Ovary (tissue), 9 donors: ENCODE data around the gene C1QTNF6. TPM values are rescaled to one million over a fixed set of nuclear protein-coding genes. Genes with fewer than 3 reads are reported as not detected.

Experiments
- DNase-seq, 5 donors: peaks; one replicate each; pipeline ENCODE4 v3.0.0-alpha.2; 2019 to 2020
- H3K27ac ChIP-seq, 2 donors: fragments of 200-600 bp; one replicate each; pipeline versions ENCODE4 v1.5.1 to v1.8.0; 2019 to 2022
- H3K27me3 ChIP-seq: fragments of 200-600 bp; one replicate; pipeline ENCODE4 v1.8.0; 2022
- H3K36me3 ChIP-seq: fragments of 200-600 bp; sonication (generic); one replicate; pipeline ENCODE4 v1.5.1; 2019
- H3K4me1 ChIP-seq: one replicate; pipeline ENCODE4 v1.8.1; 2013; ENCODE audit warnings: mild to moderate bottlenecking, moderate library complexity; ENCODE audit not compliant: insufficient read depth
- H3K4me3 ChIP-seq: fragments of 200-600 bp; sonication (generic); one replicate; pipeline ENCODE4 v1.5.1; 2017
- H3K9me3 ChIP-seq, 2 donors: fragments of 200-600 bp in 1 of 2; sonication (generic) in 1 of 2; one replicate each; pipeline versions ENCODE4 v1.5.1 to v1.8.1; 2013 to 2019; ENCODE audit warnings: mild to moderate bottlenecking in 1 of 2, moderate library complexity in 1 of 2
- CTCF ChIP-seq, 3 donors: fragments of 450-650 bp in 2 of 3; fragments of 200-600 bp in 1 of 3; IDR thresholded peaks; one replicate each; pipeline versions ENCODE4 v1.5.1 to v1.8.0; 2016 to 2022; ENCODE audit warnings: antibody characterized with exemption in 3 of 3, mild to moderate bottlenecking in 1 of 3
- EP300 ChIP-seq: sonication (generic); formaldehyde crosslinking; IDR thresholded peaks from one replicate; pipeline ENCODE4 v1.6.1; 2017; ENCODE audit warnings: antibody characterized with exemption
- POLR2A ChIP-seq: fragments of 450-650 bp; IDR thresholded peaks from one replicate; pipeline ENCODE4 v1.6.1; 2017; ENCODE audit warnings: antibody characterized with exemption, mild to moderate bottlenecking, moderate library complexity
- WGBS, 3 donors: extraction: QIAGEN DNeasy Blood & Tissue Kit in 1 of 3; methylation state at CpG; one replicate each; pipeline versions ENCODE4 v1.1.5 to v1.1.7; 2013 to 2017; 5-methylcytosine and 5-hydroxymethylcytosine counted together
- intact Hi-C, 4 donors: fragments of 100-400 bp; cut with DNase I; formaldehyde crosslinking; loops; one replicate each; pipeline versions ENCODE4 v1.11.0 to v1.15.1; 2022 to 2023
- polyA plus RNA-seq, 2 donors: library from polyadenylated mRNA; stranded (reverse); fragments of 200-250 nt in 1 of 2; fragments of 350-450 nt in 1 of 2; fragmentation: Illumina TruSeq in 1 of 2; extraction: RNeasy Lipid Tissue Mini Kit (QIAGEN cat#74804) in 1 of 2; gene quantifications; one replicate each; pipeline ENCODE4 v1.2.3, GENCODE V29; 2013 to 2014
- total RNA-seq, 7 donors: library from RNA; depleted of rRNA in 2 of 7; stranded (reverse); fragments of >200 nt in 2 of 7; fragmentation: NEBNext Ultra II Directional in 3 of 7; extraction: Animal tissue kit (Norgen Biotek cat#: 25700) in 3 of 7; gene quantifications; one replicate each; pipeline versions ENCODE4 v1.1.0 to v1.2.4, GENCODE V29; 2016 to 2023
- donor health status: DM: no; HTN: no; CAD: no; lungs with moderate emphysema.
- donor health status: DM: no; HTN: no; CAD: no.
- donor health status: Bipolar disorder and iron deficiency.
- donor health status: DM: yes; HTN: yes; CAD: no.
- donor health status: DM: no; HTN: no; CAD: no.
- donor health status: DM: yes; HTN: yes; CAD: no.

The C1QTNF6 gene
- total and polyA plus RNA-seq, 9 donors: 4.0 to 8.5 (median 6.4) TPM

DNA sequence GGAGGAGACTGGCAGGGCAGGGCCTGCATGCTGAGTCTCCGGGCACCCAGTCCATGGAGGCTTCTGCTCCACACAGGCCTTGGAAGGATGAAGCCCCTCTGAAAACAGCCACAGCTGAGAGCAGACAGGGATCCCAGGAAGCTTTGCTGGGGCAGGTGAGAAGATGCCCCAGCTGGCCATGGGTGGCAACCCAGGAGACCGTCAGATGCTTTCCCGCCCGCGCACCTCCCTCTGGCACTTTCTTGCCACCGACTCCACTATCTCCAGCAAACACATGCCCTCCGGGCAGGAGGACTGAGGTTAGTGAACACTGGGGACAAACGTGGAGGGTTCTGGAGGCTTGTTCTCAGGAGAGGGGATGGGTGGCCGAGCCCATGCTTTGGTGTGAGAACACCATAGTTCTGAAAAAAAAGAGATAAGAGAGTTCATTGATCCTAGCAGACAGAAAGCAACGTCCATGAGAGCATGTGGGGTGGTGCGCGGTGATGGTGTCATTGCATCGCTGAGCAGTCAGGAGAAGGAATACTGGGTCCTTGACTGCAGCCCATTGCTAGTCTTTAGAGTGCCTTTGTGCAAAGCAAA, 2.3 kb downstream of the C1QTNF6 start:
- Histone ChIP-seq H3K27ac (no peak overlapping the region), H3K36me3 (no peaks in the 10 kb centered on the region), H3K4me1 (peaks cover 11% of the 10 kb centered on the region), H3K4me3 (no peak overlapping the region), H3K27me3 (no peaks in the 10 kb centered on the region), H3K9me3 (no peaks in the 10 kb centered on the region)
- intact Hi-C loops: no loop called here
- peak in 1 of 5 donors; percentile 29 for DNase-seq
- 77 to 87% (median 80%) methylated on average over 13 of the region's 13 CpGs for WGBS, 3 donors
- TF ChIP-seq EP300 (no peak), CTCF (IDR thresholded peaks at IDR 0.05) (no peak), POLR2A (no peak)

GRCh38 chr22:37184816-37185541, 3.1 kb downstream of the C1QTNF6 start:
- Histone ChIP-seq H3K27me3 (no peaks in the 10 kb centered on the region), H3K4me1 (peaks cover 11% of the 10 kb centered on the region), H3K27ac (no peak overlapping the region), H3K4me3 (no peak overlapping the region), H3K36me3 (no peaks in the 10 kb centered on the region), H3K9me3 (no peaks in the 10 kb centered on the region)
- intact Hi-C loops: no loop called here
- TF ChIP-seq POLR2A (no peak), EP300 (no peak), CTCF (IDR thresholded peaks at IDR 0.05) (no peak)
- WGBS, 3 donors: 88 to 92% (median 89%) methylated on average over 18 of the region's 18 CpGs
- DNase-seq: peak in 2 of 5 donors; percentile 17 to 28

DNA sequence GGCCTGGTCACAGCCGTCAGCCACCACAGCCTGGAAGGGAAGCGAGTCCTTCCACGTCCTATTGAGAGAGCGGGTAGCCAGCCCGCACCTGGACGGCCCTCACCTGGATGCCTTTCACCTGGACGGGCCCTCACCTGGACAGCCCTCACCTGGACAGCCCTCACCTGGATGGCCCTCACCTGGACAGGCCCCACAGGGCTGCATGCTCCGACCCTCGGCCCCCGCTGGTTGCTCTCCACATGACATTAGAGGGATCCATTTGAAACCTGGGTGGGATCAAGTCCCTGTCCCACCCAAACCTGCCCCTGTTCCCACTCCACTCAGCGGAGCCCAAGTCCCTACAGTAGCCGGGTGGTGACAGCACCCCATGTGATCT, 3.7 kb downstream of the C1QTNF6 start:
- Histone ChIP-seq H3K9me3 (no peaks in the 10 kb centered on the region), H3K36me3 (no peaks in the 10 kb centered on the region), H3K4me1 (peaks cover 11% of the 10 kb centered on the region), H3K4me3 (no peak overlapping the region), H3K27me3 (no peaks in the 10 kb centered on the region), H3K27ac (no peak overlapping the region)
- intact Hi-C loops: no loop called here
- DNase-seq: peak in 2 of 5 donors; percentile 17 to 30
- no peak for TF ChIP-seq POLR2A
- no peak for TF ChIP-seq EP300
- TF ChIP-seq CTCF (IDR thresholded peaks at IDR 0.05): no peak
- WGBS, 3 donors: 83 to 88% (median 85%) methylated on average over 8 to 12 of the region's 12 CpGs

DNA sequence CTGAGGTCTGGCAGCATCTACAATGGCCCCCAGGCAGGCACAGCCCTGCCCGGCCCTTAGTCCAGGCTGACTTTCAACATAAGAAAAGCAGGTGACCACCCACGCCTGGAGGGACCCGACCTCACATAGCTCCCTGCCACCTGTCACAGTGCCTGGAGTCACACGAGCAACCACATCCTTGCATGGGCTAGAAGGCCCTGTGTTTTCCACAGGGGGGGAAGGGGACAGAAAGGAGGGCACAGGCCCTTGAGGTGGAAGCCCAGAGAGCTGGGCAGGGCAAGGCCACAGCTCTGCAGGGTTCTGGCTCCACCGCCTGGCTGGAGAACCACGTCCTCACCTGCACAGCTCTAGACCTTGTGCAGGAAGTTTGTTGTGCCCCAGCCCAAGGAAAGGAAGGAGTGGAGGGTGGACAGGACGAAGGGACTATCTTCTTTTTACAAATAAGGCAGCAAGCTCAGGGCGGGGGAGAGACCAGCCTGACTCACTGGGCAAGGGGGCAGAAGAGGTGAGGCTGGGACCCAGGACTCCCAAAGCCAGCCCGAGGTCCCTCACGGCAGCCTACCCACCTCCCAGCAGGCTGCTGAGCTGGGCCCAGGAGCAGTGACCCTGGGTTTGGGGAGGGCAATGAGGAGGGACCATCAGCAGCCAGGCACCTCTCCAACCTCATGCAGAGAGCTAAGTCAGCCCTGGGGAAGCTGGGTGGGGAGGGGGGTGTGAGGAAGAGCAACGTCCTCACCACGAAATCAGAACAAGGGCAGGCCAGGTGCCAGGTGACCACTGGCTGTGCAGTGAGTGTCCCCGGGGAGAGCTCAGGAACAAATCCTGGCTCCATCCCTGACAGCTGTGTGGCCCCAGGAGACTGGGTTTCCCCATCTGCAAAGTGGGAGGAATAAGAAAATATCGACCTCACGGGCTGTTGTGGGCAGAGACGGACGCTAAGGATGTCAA, 4.3 kb downstream of the C1QTNF6 start:
- no peak overlapping the region for H3K4me3 ChIP-seq
- intact Hi-C loops: no loop called here
- H3K36me3 ChIP-seq: no peaks in the 10 kb centered on the region
- peak in 2 of 5 donors; percentile 23 to 30 for DNase-seq
- H3K27ac ChIP-seq: no peak overlapping the region
- H3K9me3 ChIP-seq: no peaks in the 10 kb centered on the region
- WGBS, 3 donors: 71 to 76% (median 72%) methylated on average over 17 of the region's 17 CpGs
- no peaks in the 10 kb centered on the region for H3K27me3 ChIP-seq
- TF ChIP-seq CTCF (IDR thresholded peaks at IDR 0.05) (no peak), POLR2A (no peak), EP300 (no peak)
- H3K4me1 ChIP-seq: peaks cover 12% of the 10 kb centered on the region
